RKO (cell line): ENCODE results near the gene IPO9.

Experiments used
- DNase-seq: peaks from one replicate; pipeline ENCODE4 v3.0.0-alpha.2; 2016; ENCODE audit warnings: low spot score

IPO9 gene

DNA sequence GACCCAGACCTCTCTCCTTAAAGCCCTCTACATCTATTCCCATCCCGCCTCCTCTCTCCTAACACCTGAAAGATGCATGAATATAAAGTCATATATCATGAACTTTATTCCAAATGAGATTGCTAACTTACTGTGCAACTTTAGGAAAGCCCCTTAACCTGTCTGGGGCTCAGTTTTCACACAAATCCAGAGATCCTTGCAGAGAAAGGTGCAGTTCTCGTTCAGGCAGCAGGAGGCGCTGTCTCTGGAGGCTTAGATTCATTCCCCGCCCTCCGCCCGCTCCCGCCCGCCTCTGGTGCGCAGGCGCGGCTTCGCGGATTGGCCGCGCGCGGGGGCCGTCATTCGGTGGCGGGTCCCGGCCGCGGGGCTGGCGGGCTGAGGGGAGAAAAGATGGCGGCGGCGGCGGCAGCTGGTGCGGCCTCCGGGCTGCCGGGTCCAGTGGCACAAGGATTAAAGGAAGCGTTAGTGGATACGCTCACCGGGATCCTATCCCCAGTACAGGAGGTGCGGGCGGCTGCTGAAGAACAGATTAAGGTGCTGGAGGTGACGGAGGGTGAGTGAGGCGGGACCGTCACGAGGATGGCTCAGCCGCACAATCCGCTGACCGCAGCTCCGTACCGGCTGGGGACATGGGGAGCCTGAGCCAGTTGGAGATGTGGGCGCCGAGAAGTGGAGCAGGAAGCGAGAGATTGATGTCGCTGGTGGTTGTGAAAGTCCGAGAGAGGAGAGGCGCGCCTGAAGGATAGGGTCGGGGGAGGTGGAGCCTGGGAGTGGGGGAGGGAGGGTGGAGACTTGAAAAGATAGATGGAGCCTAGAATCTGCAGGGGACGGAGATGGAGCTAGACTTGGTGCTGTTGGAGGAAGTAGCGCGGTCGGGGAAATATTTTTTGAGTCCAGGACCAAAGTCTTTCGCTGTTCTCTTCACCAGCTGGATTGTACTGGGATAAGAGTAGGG, at the start of gene IPO9:
IPO9 (plus strand) TSS at position 338 of the 955 bp plus-strand sequence; CDS start at position 391, 53 bp downstream.
- peak; percentile 91 for DNase-seq

- DNase-seq = no peak
These were observed 49.5 kb upstream of the IPO9 start for GRCh38 chr1:201779351-201779880.

DNA sequence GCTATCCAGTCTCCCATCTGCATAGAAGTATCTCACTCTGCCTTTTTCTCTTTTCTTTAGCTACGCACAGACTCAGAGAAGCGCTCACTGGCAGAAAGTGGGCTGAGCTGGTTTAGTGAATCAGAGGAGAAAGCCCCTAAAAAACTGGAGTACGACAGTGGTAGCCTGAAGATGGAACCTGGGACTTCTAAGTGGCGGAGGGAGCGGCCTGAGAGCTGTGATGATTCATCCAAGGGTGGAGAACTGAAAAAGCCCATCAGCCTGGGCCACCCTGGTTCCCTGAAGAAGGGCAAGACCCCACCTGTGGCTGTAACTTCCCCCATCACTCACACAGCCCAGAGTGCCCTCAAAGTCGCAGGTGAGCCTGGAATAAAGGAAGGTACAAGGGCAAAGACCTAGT, 48.0 kb upstream of the IPO9 start:
- no peak for DNase-seq

DNA sequence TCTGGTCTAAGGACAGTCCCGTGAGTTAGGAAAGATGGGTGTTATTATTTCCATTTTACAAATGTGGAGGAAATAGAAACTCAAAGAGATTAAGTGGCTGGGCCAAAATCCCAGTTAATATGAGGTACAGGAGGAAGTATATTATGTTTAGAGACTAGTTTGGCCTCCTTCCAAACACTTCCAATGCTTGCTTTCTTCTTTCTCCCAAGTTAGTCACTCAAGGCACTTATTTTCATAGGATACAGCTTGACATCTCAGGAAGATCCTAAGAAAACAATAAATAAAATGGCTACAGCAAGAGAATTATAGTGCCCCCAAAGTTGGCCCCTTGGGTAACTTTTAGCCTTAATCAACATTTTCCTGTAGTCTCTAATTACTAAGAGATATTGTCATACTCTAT, 47.5 kb upstream of the IPO9 start:
- DNase-seq = no peak

DNA sequence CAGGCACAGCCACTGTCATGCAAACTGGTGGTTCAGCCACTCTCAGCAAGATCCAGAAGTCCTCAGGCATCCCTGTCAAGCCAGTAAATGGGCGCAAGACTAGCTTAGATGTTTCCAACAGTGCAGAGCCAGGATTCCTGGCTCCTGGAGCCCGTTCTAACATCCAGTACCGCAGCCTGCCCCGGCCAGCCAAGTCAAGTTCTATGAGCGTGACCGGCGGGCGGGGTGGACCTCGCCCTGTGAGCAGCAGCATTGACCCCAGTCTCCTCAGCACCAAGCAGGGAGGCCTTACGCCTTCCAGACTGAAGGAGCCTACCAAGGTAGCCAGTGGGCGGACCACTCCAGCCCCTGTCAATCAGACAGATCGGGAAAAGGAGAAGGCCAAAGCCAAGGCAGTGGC, 46.6 kb upstream of the IPO9 start:
- no peak for DNase-seq

- no peak for DNase-seq
These were observed 45.9 kb upstream of the IPO9 start for GRCh38 chr1:201783058-201783457.

DNA sequence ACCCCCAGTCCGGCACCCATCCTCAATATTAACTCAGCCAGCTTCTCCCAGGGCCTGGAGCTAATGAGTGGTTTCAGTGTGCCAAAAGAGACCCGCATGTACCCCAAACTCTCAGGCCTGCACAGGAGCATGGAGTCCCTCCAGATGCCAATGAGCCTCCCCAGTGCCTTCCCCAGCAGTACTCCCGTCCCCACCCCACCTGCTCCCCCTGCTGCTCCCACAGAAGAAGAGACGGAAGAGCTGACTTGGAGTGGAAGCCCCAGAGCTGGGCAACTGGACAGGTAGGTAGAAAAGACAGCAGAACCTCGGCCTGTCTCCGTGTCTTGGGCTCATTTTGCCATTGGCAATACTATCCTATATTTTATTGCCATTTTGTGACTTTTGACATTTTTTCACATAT, 45.4 kb upstream of the IPO9 start:
- DNase-seq = no peak

GRCh38 chr1:201785291-201785690, 43.7 kb upstream of the IPO9 start:
- DNase-seq = no peak

- DNase-seq = no peak
These were observed 42.1 kb upstream of the IPO9 start for GRCh38 chr1:201786824-201787223.

DNA sequence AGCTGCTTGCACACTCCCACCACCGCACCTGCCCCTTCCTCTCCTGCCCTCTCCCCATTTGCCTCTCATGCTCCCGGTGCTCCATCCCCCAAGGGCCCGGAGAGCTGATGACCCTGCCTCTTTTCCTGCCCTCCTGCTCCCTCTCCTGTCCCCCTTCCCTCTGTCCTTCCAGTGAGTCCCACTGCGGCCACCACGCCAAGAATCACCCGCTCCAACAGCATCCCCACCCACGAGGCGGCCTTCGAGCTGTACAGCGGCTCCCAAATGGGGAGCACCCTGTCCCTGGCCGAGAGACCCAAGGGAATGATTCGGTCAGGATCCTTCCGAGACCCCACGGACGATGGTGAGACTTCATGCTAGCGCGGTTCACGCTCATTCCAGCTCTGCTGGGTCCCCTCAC, 40.7 kb upstream of the IPO9 start:
- DNase-seq = no peak

- no peak for DNase-seq
These were observed 39.7 kb upstream of the IPO9 start for GRCh38 chr1:201789245-201789644.

GRCh38 chr1:201790261-201790660, 38.7 kb upstream of the IPO9 start:
- DNase-seq = no peak

DNA sequence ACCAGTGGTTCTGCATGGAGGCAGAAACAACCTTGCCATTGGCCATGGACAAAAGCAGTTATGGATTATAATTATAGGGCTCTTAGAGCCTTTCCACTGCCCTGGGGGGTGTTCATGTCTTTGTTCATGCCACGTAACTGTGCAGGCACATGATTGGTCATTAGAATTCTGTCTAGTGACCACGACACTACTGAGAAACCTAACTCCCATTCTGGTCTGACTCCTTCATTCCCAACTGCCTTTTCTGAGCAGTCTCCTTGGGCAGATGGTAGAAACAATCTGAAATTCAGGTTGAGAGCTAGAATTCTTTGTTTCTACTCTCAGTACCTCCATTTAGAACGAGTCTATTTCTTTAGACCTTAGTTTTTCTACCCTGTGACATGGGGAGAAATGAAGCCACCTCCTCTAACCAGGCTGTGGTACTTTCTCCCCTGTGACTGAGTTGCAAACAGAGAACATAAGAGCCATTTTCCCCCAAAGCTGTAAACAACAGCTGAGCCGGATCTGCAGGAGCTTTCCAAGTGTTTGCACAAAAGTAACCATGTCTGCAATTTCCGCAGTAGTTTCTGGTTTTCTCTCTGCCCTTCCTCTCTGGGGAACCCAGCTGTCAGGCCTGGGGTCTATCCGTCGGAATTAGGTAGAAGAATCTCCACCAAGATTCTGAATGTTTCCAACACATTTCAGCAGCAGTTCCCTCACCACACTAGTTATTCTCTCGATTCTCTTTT, 37.7 kb upstream of the IPO9 start:
- DNase-seq = no peak

DNA sequence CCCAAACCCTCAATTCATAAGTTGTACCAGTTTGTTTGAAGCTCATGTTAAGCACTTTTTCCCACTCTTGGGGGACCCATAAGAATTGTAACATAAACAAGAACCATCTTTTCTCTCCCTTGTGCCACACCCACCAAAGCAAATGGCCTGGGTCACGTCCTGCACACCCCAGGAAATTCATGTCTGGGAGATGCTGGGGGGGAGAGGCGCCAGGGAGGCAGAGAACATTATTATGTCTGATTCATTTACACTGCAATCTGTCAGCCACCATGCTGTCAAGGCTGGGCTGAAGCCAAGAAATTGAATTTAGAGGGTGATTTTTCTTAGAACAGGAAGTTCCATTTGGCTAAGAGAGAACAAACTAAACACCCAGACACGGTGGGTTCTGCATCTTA, 37.2 kb upstream of the IPO9 start:
- no peak for DNase-seq

DNA sequence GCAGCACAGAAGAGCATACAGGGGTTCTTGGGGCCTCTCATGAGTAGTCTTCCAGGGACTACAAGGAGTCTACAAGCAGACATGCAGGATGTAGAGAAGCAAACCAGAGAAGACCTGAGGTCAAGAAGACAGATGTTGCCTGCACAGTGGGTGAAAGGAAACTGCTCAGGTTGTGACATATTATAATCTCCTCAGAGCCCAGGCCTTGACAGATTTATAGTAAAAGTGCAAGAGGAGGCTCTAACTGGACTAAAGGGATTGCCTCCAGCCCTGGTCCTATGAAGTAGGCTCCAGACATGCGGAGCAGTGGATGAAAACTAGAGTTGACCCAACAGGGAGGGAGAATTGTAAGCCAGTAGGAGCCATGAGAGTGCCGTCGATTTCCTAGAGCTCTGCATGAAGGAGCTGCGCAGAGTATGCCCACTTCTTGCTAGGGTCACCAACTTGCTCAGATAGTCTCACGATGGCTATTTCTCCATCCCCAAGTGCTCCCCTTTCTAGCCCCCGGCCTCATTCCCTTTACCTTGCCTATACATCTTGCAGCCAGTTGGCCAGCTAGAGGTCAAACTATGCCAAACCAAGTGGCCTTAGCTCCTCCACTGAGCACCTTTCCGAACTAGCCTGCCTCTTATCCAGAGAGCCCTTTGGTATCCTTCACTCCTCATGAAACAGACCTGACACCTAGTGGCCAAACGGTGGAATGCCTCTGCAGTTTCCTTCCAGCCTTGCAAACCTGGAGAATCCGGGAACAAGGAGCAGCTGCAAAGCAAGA, 36.2 kb upstream of the IPO9 start:
- peak; percentile 73 for DNase-seq

- no peak for DNase-seq
These were observed 35.5 kb upstream of the IPO9 start for GRCh38 chr1:201793306-201793925.

DNA sequence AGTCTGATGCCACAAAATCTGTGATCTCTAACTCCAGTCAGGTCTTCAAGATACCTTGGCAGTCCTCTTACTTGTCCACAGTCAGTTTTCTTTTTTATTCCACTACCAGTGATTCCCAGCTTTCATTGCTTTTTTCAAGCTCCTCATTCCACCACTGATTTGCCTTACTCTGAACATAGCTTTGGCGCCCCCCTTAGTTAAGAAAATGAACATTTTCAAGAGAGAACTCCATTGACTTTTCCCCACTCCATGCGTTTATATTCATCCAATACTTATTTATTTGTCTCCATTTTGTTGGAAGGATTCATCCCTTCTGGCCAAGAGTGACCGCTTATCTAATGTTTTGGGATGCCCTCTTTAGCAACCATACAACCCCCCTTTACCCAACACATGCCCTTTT, 33.9 kb upstream of the IPO9 start:
- DNase-seq = peak; percentile 33

GRCh38 chr1:201800246-201800645, 28.7 kb upstream of the IPO9 start:
- no peak for DNase-seq

DNA sequence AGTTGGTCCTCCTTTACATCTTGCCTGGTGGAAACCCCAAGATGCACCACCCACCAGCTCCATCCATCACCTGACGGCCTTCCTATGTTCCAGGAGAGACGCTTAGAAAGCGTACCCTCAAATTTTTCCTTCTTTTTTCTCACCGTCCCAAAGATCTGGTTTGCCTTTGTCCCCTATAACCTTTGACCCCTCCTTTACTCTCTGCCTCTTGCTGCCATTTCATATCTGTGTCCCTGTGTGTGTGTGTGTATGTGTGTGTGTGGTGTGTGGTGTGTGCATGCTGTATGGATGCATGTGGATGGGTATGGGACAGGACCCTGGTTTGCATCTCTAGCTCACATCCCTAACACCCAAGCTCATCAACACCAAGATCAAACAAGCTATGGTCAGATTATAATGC, 22.2 kb upstream of the IPO9 start:
- DNase-seq = no peak

DNA sequence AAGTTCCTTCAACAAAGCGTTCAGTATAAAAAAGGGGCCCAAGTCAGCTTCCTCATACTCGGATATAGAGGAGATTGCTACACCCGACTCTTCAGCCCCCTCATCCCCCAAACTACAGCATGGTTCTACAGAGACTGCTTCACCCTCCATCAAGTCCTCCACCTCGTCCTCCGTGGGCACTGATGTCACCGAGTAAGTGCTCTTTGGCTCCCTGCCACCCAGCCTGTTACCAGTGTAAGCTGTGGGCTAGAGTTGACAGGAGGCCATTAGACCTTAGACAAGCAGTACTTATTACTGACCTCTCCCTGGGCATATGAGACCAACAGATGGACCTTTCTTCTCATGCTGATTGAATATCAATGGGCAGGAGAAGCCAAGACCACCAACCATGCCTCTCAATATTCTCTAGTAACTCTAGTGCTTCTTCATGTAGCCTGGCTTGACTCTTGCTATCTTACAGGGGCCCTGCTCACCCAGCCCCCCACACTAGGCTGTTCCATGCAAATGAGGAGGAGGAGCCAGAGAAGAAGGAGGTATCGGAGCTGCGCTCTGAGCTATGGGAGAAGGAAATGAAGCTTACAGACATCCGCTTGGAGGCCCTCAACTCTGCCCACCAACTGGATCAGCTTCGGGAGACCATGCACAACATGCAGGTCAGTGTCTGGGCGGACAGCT, 20.9 kb upstream of the IPO9 start:
- no peak for DNase-seq

GRCh38 chr1:201808633-201808990, 20.3 kb upstream of the IPO9 start:
- no peak for DNase-seq
